ENCODE data around the gene HSD17B12.

GRCh38 chr11:43687120-43687791, 6.7 kb downstream of the HSD17B12 start:
- TF ChIP-seq CTCF (IDR thresholded peaks at IDR 0.05): no peak
- no peak for TF ChIP-seq POLR2A (IDR thresholded peaks at IDR 0.05)
- no peak for TF ChIP-seq POLR2AphosphoS5 (IDR thresholded peaks at IDR 0.05)
